Measurements from ENCODE around the gene CIAO3. TPM values are rescaled to one million over a fixed set of nuclear protein-coding genes. Genes with fewer than 3 reads are reported as not detected.
"Not testable (repeated sequence)": the region's sequence is repeated elsewhere in the genome, so short reads cannot be mapped to it uniquely, and the experiment has no call there.

The CIAO3 gene
- total RNA-seq, 2 experiments from 2014 or later, result 33.3 to 38.2 TPM

- peak overlapping the region; percentile 40 for H3K4me3 Mint-ChIP-seq
- not testable (repeated sequence) for H3K9me3 Mint-ChIP-seq; H3K27ac Mint-ChIP-seq; H3K36me3 ChIP-seq (ENCODE audit: insufficient read depth, low read length); ATAC-seq (ENCODE audit: poor library complexity); H3K4me1 Mint-ChIP-seq (ENCODE audit: low read depth); H3K27ac ChIP-seq (ENCODE audit: low read depth in 1 of 2, low read length in 2 of 2); H3K36me3 Mint-ChIP-seq (ENCODE audit: low read depth); H3K4me3 ChIP-seq (ENCODE audit: low read length)
- intact Hi-C loops (cut with DNase I, micrococcal nuclease), result loop anchor here in 1 of 2 experiments (5.0 kb wide), 2 partner anchors 340 to 480 kb away; no protein-coding TSS in a partner anchor
- H3K27me3 Mint-ChIP-seq, result peaks cover 42% of the 10 kb centered on the region
- DNase-seq, result peak in 7 of 14 experiments; percentile 30 to 68 (median 49)
- TF ChIP-seq CTCF (IDR thresholded peaks at IDR 0.05), result peak; percentile 37
- H3K4me1 ChIP-seq (ENCODE audit: insufficient read depth, low read length), result peaks cover 24% of the 10 kb centered on the region
- POLR2A ChIA-PET, result interaction anchor here (1.6 kb wide), 1 partner anchor 72 kb away, joined by 4 read pairs; no protein-coding TSS in a partner anchor
- CTCF ChIA-PET, result interaction anchor here (0.9 to 1.6 kb wide), 6 partner anchors 12 to 75 kb away, joined by 3 to 9 read pairs (median 6); partner anchors contain the start of genes CHTF18, CIAO3, RPUSD1 and WDR24
- H3K9me3 ChIP-seq (ENCODE audit: control insufficient read depth in 1 of 2, insufficient read depth in 1 of 2, low read length in 2 of 2), result peaks cover 0 to 27% of the 10 kb centered on the region in 2 experiments
- peaks cover 45 to 49% of the 10 kb centered on the region in 2 experiments for H3K27me3 ChIP-seq (ENCODE audit: control insufficient read depth in 1 of 2, insufficient read depth in 2 of 2, low read length in 2 of 2)
Measured at GRCh38 chr16:712740-713250, 28.0 kb downstream of the CIAO3 start.

GRCh38 chr16:711548-712320 is 29.1 kb downstream of the CIAO3 start:
- H3K9me3 ChIP-seq (ENCODE audit: control insufficient read depth in 1 of 2, insufficient read depth in 1 of 2, low read length in 2 of 2), result peaks cover 0 to 33% of the 10 kb centered on the region in 2 experiments
- H3K4me3 ChIP-seq (ENCODE audit: low read length), result no peak overlapping the region
- intact Hi-C loops (cut with DNase I, micrococcal nuclease), result loop anchor here (1.0 to 5.0 kb wide), 5 partner anchors 30 to 481 kb away; no protein-coding TSS in a partner anchor
- ATAC-seq (ENCODE audit: poor library complexity) (peak; percentile 53), DNase-seq (peak; percentile 56 to 89 (median 76))
- no peaks in the 10 kb centered on the region for H3K36me3 Mint-ChIP-seq (ENCODE audit: low read depth)
- ChIA-PET CTCF (interaction anchor here (0.9 to 1.6 kb wide), 6 partner anchors 13 to 76 kb away, joined by 3 to 9 read pairs (median 6); partner anchors contain the start of genes CHTF18, CIAO3, RPUSD1 and WDR24), POLR2A (interaction anchor here (1.6 kb wide), 1 partner anchor 73 kb away, joined by 4 read pairs; no protein-coding TSS in a partner anchor)
- TF ChIP-seq CTCF (IDR thresholded peaks at IDR 0.05), result peak; percentile 94
- no peak overlapping the region for H3K27ac ChIP-seq (ENCODE audit: low read depth in 1 of 2, low read length in 2 of 2)
- H3K27me3 Mint-ChIP-seq, result peaks cover 51% of the 10 kb centered on the region
- H3K27ac Mint-ChIP-seq, result no peak overlapping the region
- no peak overlapping the region for H3K4me3 Mint-ChIP-seq
- peaks cover 8% of the 10 kb centered on the region for H3K4me1 Mint-ChIP-seq (ENCODE audit: low read depth)
- no peaks in the 10 kb centered on the region for H3K36me3 ChIP-seq (ENCODE audit: insufficient read depth, low read length)
- H3K27me3 ChIP-seq (ENCODE audit: control insufficient read depth in 1 of 2, insufficient read depth in 2 of 2, low read length in 2 of 2), result peaks cover 54 to 57% of the 10 kb centered on the region in 2 experiments
- H3K4me1 ChIP-seq (ENCODE audit: insufficient read depth, low read length), result peaks cover 30% of the 10 kb centered on the region
- no peaks in the 10 kb centered on the region for H3K9me3 Mint-ChIP-seq

- POLR2A ChIA-PET, result no interaction called here
- Mint-ChIP-seq H3K4me1 (ENCODE audit: low read depth) (peaks cover 4% of the 10 kb centered on the region), H3K36me3 (ENCODE audit: low read depth) (no peaks in the 10 kb centered on the region), H3K9me3 (no peaks in the 10 kb centered on the region), H3K4me3 (no peak overlapping the region), H3K27me3 (peaks cover 58% of the 10 kb centered on the region), H3K27ac (no peak overlapping the region)
- DNase-seq (no peak), ATAC-seq (ENCODE audit: poor library complexity) (no peak)
- CTCF ChIA-PET, result interaction anchor here (1.3 kb wide), 1 partner anchor 10 kb away, joined by 3 read pairs; the partner anchor contains the start of gene ANTKMT
- Histone ChIP-seq H3K4me3 (ENCODE audit: low read length) (no peak overlapping the region), H3K36me3 (ENCODE audit: insufficient read depth, low read length) (no peaks in the 10 kb centered on the region), H3K9me3 (ENCODE audit: control insufficient read depth in 1 of 2, insufficient read depth in 1 of 2, low read length in 2 of 2) (peaks cover 0 to 34% of the 10 kb centered on the region in 2 experiments), H3K27ac (ENCODE audit: low read depth in 1 of 2, low read length in 2 of 2) (no peak overlapping the region), H3K27me3 (ENCODE audit: control insufficient read depth in 1 of 2, insufficient read depth in 2 of 2, low read length in 2 of 2) (peaks cover 57% of the 10 kb centered on the region in 2 experiments), H3K4me1 (ENCODE audit: insufficient read depth, low read length) (peaks cover 30% of the 10 kb centered on the region)
- intact Hi-C loops (cut with DNase I, micrococcal nuclease), result loop anchor here (1.0 to 5.0 kb wide), 5 partner anchors 30 to 481 kb away; no protein-coding TSS in a partner anchor
- no peak for TF ChIP-seq CTCF (IDR thresholded peaks at IDR 0.05)
Measured at GRCh38 chr16:711084-711483, 29.7 kb downstream of the CIAO3 start.
